ENCODE data around the gene CYP19A1. TPM values are rescaled to one million over a fixed set of nuclear protein-coding genes. Genes with fewer than 3 reads are reported as not detected.
A peak's percentile ranks its signal among the peaks of the same experiment; 100 is the strongest.

The CYP19A1 gene
- total RNA-seq, 1 donor from 2014 or later, result 0.35 TPM

DNA sequence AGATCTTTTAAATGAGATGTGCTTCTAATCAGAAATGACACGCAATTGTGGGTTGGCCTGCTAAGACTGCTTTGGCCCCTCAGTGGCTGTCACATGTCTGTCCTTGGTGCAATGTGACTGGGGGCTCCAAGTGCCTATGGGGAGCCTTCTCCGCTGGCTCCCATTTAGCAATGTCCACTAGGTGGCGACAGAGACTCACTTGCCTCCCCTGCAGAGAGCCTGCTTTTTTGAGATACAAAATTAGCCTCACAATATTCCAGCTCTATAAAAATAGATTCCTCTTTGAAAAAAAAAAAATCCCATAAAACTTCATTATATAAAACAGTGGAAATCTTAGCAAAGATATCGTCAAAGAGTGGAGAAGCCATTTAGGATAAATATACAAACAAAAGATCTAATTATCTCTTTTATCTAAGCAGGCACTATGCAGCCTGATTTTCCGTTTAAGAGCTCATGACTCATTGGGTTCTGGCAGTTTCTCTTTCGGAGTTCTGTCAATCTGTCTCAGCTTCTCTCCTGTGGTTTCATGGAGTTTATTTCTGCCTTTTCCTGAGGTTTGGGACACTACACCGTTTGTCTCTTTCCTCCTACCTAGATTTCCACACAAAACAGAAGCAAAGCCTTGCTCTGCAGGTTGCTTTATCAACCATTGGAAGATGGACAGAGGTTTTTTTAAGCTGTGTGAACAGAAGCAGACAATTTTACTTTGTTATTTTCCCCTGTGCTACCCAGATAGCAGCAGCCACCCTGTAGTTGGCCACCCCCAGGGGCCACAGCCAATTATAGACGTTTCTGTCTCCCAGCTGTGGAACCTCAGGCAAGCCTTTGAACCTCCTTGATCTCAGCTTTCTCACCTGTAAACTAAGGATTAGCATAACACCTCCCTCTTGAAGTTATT lies 175.3 kb downstream of the CYP19A1 start:
- Mint-ChIP-seq H3K27ac (no peak overlapping the region), H3K36me3 (ENCODE audit: low read depth) (no peaks in the 10 kb centered on the region), H3K4me1 (peaks cover 6% of the 10 kb centered on the region), H3K9me3 (no peaks in the 10 kb centered on the region), H3K27me3 (peaks cover 8% of the 10 kb centered on the region), H3K4me3 (no peak overlapping the region)
- intact Hi-C loops (cut with micrococcal nuclease), result loop anchor here (1.0 to 2.0 kb wide), 3 partner anchors 29 to 240 kb away; no protein-coding TSS in a partner anchor
- peak; percentile 88 for DNase-seq

GRCh38 chr15:51161491-51162220 lies 176.7 kb downstream of the CYP19A1 start:
- Mint-ChIP-seq H3K4me1 (peaks cover 6% of the 10 kb centered on the region), H3K36me3 (ENCODE audit: low read depth) (no peaks in the 10 kb centered on the region), H3K27ac (no peak overlapping the region), H3K4me3 (no peak overlapping the region), H3K27me3 (peaks cover 13% of the 10 kb centered on the region), H3K9me3 (no peaks in the 10 kb centered on the region)
- intact Hi-C loops (cut with micrococcal nuclease), result loop anchor here (2.0 kb wide), 2 partner anchors 121 to 241 kb away; no protein-coding TSS in a partner anchor
- no peak for DNase-seq

DNA sequence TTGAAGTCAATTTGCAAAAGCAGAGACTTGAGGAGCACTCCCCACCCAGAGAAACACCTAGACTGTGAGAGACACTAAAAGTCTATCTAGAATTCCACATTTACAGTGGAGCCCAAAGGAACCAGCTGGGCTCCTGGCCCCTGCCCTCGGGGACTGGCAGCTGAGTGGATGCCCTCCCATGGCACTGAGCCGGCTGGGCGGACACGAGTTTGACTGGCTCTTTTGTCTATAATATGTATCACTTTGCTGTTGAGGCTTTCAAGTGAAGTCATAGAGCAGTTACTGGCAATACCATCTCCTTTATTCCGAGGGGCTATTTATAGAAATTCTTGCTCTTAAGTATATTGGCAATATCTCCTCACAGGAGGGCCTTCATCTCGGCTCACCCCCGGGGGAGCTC lies 177.9 kb downstream of the CYP19A1 start:
- no peaks in the 10 kb centered on the region for H3K9me3 Mint-ChIP-seq
- intact Hi-C loops (cut with micrococcal nuclease), result no loop called here
- H3K27me3 Mint-ChIP-seq, result peaks cover 22% of the 10 kb centered on the region

More for the DNA sequence above, 177.9 kb downstream of the CYP19A1 start:
- no peak overlapping the region for H3K27ac Mint-ChIP-seq
- no peak overlapping the region for H3K4me3 Mint-ChIP-seq
- peaks cover 6% of the 10 kb centered on the region for H3K4me1 Mint-ChIP-seq
- no peaks in the 10 kb centered on the region for H3K36me3 Mint-ChIP-seq (ENCODE audit: low read depth)
- DNase-seq, result no peak

Other genes with a start within 250 kb of the CYP19A1 start
- 0.52 and 0.77 TPM in 2 replicates for gene TNFAIP8L3, start 243.7 kb downstream of the CYP19A1 start, total RNA-seq
- gene GLDN, start 3.1 kb upstream of the CYP19A1 start, total RNA-seq, result not detected in 2 replicates